AG10803 (cell line): Measurements from ENCODE around the gene GRIK3.

Source experiments
- DNase-seq: peaks from one replicate; pipeline ENCODE4 v3.0.0; 2010; ENCODE audit warnings: low read depth
- H3K4me3 ChIP-seq: 2 replicates; pipeline ENCODE4 v1.5.1; 2011; ENCODE audit warnings: mild to moderate bottlenecking, low read length, control low read depth
- TF ChIP-seq, protein P1 (sequence below): conservative IDR thresholded peaks from 2 replicates; pipeline ENCODE4 v1.5.1; 2011; ENCODE audit warnings: mild to moderate bottlenecking, low read length, control low read depth, inconsistent platforms

Gene GRIK3

GRCh38 chr1:36982709-36983108 is 51.6 kb downstream of the GRIK3 start:
- TF ChIP-seq, protein P1, sequence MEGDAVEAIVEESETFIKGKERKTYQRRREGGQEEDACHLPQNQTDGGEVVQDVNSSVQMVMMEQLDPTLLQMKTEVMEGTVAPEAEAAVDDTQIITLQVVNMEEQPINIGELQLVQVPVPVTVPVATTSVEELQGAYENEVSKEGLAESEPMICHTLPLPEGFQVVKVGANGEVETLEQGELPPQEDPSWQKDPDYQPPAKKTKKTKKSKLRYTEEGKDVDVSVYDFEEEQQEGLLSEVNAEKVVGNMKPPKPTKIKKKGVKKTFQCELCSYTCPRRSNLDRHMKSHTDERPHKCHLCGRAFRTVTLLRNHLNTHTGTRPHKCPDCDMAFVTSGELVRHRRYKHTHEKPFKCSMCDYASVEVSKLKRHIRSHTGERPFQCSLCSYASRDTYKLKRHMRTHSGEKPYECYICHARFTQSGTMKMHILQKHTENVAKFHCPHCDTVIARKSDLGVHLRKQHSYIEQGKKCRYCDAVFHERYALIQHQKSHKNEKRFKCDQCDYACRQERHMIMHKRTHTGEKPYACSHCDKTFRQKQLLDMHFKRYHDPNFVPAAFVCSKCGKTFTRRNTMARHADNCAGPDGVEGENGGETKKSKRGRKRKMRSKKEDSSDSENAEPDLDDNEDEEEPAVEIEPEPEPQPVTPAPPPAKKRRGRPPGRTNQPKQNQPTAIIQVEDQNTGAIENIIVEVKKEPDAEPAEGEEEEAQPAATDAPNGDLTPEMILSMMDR = no peak
- no peak overlapping the region for H3K4me3 ChIP-seq
- no peak for DNase-seq

DNA sequence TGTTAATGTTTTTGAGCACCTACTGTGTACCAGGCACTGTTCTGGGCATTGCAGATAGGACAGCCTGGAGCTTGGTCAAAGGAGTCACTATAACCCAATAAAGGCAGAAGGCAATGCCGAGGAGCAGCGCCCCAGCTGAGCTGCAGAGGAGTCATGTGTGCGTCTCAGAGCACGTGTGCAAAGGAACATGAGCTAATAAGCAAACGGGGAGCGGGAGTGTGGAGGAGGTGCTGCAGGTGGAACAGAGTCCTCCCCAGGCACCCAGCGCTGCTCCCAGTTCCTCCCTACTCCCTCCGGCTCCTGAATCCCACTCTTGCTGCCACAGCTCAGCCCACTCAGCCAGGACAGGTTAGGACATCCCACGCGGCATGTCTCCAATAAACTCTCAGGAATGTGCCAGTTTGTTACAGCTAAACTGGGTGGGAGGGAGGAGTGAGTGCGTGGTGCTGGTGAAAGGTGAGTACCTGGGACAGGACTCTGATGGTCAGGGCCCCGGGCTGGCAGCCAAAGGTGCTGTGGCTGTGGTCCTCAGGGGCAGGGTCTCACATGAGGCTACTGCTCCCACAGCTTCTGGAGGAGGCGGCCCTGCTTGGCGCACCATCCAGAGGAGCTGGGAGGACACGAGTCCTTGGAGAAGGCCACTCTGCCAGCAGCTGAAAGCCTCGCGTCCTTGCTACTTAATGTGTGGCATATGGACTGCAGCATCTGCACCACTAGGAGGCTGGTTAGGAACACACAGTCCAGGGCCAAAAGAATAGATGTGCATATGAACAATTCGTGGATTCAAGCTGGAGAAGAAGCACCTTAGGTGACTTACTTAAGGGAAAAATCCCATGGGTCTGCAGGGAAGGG is 52.3 kb downstream of the GRIK3 start:
- TF ChIP-seq, protein P1 = no peak
- H3K4me3 ChIP-seq = no peak overlapping the region
- DNase-seq = no peak

DNA sequence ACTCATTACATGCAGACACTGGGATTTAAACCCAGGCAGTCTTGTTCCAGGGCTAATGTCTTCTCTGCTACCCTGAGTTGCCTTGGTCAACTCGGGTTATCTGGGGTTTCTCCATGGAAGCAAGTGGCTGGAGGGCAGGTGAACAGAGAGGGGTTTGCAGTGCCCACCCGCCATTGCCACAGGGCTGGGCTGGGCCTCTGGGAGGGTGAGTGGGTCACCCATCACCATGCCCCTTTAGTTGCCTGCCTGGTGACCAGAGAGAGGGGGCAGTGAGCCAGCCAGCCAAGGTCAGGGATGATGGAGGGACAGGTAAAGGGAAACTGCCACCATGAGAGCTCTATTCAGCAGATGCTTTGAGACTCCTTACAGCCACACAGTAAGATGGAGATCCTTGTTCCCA is 53.2 kb downstream of the GRIK3 start:
- H3K4me3 ChIP-seq = no peak overlapping the region
- TF ChIP-seq, protein P1 = no peak
- DNase-seq = no peak

GRCh38 chr1:36977731-36978406 is 56.4 kb downstream of the GRIK3 start:
- TF ChIP-seq, protein P1 = no peak
- no peak overlapping the region for H3K4me3 ChIP-seq
- DNase-seq = no peak

GRCh38 chr1:36975642-36976041 is 58.7 kb downstream of the GRIK3 start:
- TF ChIP-seq, protein P1 = no peak
- no peak overlapping the region for H3K4me3 ChIP-seq
- no peak for DNase-seq

DNA sequence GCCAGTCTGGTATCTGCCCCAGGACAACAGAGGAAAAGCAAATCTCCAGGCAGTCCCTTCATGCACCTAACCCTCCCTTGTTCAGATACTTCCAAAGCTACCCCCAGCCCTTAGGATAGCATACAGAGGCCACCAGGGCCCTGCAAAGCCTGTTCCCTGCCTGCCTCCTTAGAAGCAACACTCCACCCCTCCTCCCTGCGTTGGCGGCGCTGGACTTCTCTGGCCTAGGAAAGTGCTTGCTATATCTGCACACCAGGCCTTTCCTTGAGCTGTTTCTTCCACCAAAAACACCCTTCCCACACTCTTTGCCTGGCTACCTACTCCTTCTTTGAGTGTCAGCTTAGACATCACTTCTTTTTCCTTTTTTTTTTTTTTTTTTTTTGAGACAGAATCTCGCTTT is 61.3 kb downstream of the GRIK3 start:
- no peak for DNase-seq
- TF ChIP-seq, protein P1 = no peak
- H3K4me3 ChIP-seq = no peak overlapping the region
